Osteoblast (primary cell): ENCODE results near the gene ARMCX2. TPM values are rescaled to one million over a fixed set of nuclear protein-coding genes. Genes with fewer than 3 reads are reported as not detected.

Experiments used
- DNase-seq: peaks from one replicate; pipeline ENCODE4 v3.0.0; 2011; ENCODE audit warnings: low spot score, mixed read lengths; ENCODE audit not compliant: insufficient read length; ENCODE audit errors: missing footprints
- H2AFZ ChIP-seq: 2 replicates; pipeline ENCODE4 v1.6.0; 2011; ENCODE audit warnings: mild to moderate bottlenecking, low read length
- H3K27ac ChIP-seq: 2 replicates; pipeline ENCODE4 v1.5.1; 2011; ENCODE audit warnings: mild to moderate bottlenecking, low read depth, low read length, moderate library complexity
- H3K27me3 ChIP-seq: 2 replicates; pipeline ENCODE4 v1.6.0; 2012; ENCODE audit warnings: mild to moderate bottlenecking, control low read depth, inconsistent platforms, low read length, moderate library complexity; ENCODE audit not compliant: insufficient read depth
- H3K36me3 ChIP-seq: 2 replicates; pipeline ENCODE4 v1.5.1; 2011; ENCODE audit warnings: mild to moderate bottlenecking, low read length, control low read depth, moderate library complexity; ENCODE audit not compliant: insufficient read depth
- H3K4me1 ChIP-seq: 2 replicates; pipeline ENCODE4 v1.5.1; 2011; ENCODE audit warnings: mild to moderate bottlenecking, low read length, control low read depth, moderate library complexity; ENCODE audit not compliant: insufficient read depth
- H3K4me2 ChIP-seq: 2 replicates; pipeline ENCODE4 v1.6.0; 2011; ENCODE audit warnings: mild to moderate bottlenecking, low read length; ENCODE audit not compliant: insufficient read depth
- H3K4me3 ChIP-seq: fragments of 200-600 bp; sonication (generic); 3 replicates; pipeline ENCODE4 v1.5.1; 2012; ENCODE audit warnings: mild to moderate bottlenecking, low read length, inconsistent platforms; ENCODE audit not compliant: insufficient read depth
- H3K79me2 ChIP-seq: 2 replicates; pipeline ENCODE4 v1.6.0; 2012; ENCODE audit warnings: mild to moderate bottlenecking, low read length, control low read depth, inconsistent platforms; ENCODE audit not compliant: insufficient read depth
- H3K9me3 ChIP-seq: 2 replicates; pipeline ENCODE4 v1.5.1; 2011; ENCODE audit warnings: low read depth, low read length, control low read depth
- H4K20me1 ChIP-seq: 2 replicates; pipeline ENCODE4 v1.6.0; 2012; ENCODE audit warnings: mild to moderate bottlenecking, low read length, control low read depth; ENCODE audit not compliant: insufficient read depth
- total RNA-seq: library from RNA; depleted of rRNA; stranded (reverse); fragments of >200 nt; gene quantifications from 2 replicates; pipeline ENCODE4 v1.2.3, GENCODE V29; 2012
- TF ChIP-seq, protein P1 (sequence below): IDR thresholded peaks from 2 replicates; pipeline ENCODE4 v1.5.1; 2011; ENCODE audit warnings: mild to moderate bottlenecking, low read depth, low read length, moderate library complexity; ENCODE audit errors: extremely low read depth

Gene ARMCX2
- total RNA-seq, 1 donor, result 87.2 TPM

DNA sequence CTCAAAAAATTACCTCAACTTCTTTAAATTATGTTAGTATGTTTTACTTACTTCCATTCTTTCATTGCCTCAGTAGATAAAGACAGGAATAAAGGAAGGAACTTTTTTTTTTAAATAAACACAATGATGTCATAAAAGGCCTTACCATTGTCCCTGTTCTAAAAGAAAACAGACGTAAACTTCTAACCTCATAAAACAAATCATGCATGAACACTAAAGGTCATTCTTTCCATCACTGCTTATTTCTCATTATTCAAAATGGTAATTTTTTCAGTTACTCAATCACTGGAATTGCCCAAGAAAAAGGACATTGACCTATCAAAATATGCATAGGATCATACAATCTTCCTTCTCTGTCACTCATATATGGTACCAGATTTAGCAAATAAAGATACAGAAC, 32.2 kb upstream of the ARMCX2 start:
- Histone ChIP-seq H3K27me3 (peaks cover 7% of the 10 kb centered on the region), H3K4me1 (no peaks in the 10 kb centered on the region), H3K9me3 (no peaks in the 10 kb centered on the region), H3K27ac (no peak overlapping the region), H3K4me3 (no peak overlapping the region), H3K4me2 (no peak overlapping the region), H4K20me1 (no peaks in the 10 kb centered on the region), H3K36me3 (no peaks in the 10 kb centered on the region), H2AFZ (no peak overlapping the region), H3K79me2 (no peaks in the 10 kb centered on the region)
- no peak for DNase-seq
- TF ChIP-seq, protein P1, sequence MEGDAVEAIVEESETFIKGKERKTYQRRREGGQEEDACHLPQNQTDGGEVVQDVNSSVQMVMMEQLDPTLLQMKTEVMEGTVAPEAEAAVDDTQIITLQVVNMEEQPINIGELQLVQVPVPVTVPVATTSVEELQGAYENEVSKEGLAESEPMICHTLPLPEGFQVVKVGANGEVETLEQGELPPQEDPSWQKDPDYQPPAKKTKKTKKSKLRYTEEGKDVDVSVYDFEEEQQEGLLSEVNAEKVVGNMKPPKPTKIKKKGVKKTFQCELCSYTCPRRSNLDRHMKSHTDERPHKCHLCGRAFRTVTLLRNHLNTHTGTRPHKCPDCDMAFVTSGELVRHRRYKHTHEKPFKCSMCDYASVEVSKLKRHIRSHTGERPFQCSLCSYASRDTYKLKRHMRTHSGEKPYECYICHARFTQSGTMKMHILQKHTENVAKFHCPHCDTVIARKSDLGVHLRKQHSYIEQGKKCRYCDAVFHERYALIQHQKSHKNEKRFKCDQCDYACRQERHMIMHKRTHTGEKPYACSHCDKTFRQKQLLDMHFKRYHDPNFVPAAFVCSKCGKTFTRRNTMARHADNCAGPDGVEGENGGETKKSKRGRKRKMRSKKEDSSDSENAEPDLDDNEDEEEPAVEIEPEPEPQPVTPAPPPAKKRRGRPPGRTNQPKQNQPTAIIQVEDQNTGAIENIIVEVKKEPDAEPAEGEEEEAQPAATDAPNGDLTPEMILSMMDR, result no peak

DNA sequence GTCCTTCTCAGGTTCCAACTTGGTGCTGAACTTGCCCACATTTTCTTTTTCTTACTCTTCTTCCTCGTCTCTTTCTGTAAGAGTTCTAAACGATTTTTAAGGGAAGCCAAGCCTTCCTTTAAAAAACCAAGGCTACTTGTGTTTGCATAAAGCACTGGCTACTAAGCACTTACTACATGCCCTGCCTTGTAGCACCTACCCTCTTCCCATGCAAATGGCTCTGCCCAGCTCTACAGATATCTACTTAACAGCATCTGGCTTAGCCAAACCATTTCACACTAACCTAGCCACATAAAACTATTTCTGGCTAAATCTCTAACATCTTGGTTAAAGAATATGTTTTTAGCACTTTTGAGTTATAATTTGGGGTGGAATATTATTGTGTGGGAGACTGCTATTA, 26.9 kb upstream of the ARMCX2 start:
- TF ChIP-seq, protein P1, result no peak
- peaks cover 15% of the 10 kb centered on the region for H3K4me1 ChIP-seq
- no peak overlapping the region for H3K27ac ChIP-seq
- H3K79me2 ChIP-seq, result no peaks in the 10 kb centered on the region
- peaks cover 2% of the 10 kb centered on the region for H3K27me3 ChIP-seq
- no peaks in the 10 kb centered on the region for H4K20me1 ChIP-seq
- H3K9me3 ChIP-seq, result no peaks in the 10 kb centered on the region
- no peak overlapping the region for H3K4me3 ChIP-seq
- peak overlapping the region; percentile 60 for H3K4me2 ChIP-seq
- no peaks in the 10 kb centered on the region for H3K36me3 ChIP-seq
- no peak for DNase-seq
- no peak overlapping the region for H2AFZ ChIP-seq

DNA sequence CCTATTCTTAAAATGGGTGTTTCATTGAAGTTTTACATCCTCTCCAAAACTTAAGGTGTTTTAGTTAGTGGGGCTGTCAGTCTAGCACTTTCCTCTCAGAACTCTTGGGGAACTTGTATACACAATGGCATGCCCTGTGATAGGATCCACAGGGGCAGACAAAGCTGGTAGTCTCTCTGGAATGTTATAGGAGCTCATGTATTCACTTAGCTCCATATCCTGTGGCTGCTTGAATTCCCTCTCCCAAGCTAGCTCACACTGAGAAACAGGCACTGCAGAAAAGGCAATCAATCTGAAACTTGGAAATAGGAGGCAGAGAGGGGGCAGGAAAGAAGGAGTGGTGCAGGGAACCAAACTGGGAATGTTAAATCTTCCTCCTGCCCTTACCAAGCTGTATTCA, 26.3 kb upstream of the ARMCX2 start:
- Histone ChIP-seq H2AFZ (no peak overlapping the region), H3K9me3 (no peaks in the 10 kb centered on the region), H3K36me3 (no peaks in the 10 kb centered on the region), H4K20me1 (no peaks in the 10 kb centered on the region), H3K27me3 (peaks cover 2% of the 10 kb centered on the region), H3K4me2 (peak overlapping the region; percentile 60), H3K4me3 (peak overlapping the region; percentile 1), H3K79me2 (no peaks in the 10 kb centered on the region), H3K27ac (no peak overlapping the region), H3K4me1 (peaks cover 15% of the 10 kb centered on the region)
- TF ChIP-seq, protein P1, result no peak
- peak; percentile 37 for DNase-seq

DNA sequence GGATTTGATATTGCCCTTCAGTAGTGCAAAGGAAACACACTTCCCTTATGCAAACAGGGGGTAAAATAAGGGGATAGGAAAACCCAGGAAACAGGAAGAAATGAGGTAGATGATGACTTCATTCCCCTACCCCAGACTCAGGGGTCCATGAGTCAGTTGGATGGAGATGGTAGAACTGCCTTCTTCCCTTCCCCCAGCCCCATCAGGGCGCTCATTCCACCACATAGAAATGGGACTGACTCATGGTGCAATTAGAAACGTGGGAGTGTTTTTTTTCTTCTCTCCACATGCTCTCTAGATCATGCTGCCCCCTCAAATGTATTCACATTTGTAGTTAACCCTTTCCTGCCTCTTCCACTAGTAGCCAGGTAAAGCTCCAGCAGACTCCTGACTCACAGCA, 23.1 kb upstream of the ARMCX2 start:
- H3K4me2 ChIP-seq, result peak overlapping the region; percentile 15
- H3K9me3 ChIP-seq, result no peaks in the 10 kb centered on the region
- H3K79me2 ChIP-seq, result no peaks in the 10 kb centered on the region
- H3K4me3 ChIP-seq, result no peak overlapping the region
- H3K4me1 ChIP-seq, result peaks cover 15% of the 10 kb centered on the region
- H3K36me3 ChIP-seq, result no peaks in the 10 kb centered on the region
- no peaks in the 10 kb centered on the region for H4K20me1 ChIP-seq
- TF ChIP-seq, protein P1, result no peak
- peak; percentile 25 for DNase-seq
- H3K27me3 ChIP-seq, result no peaks in the 10 kb centered on the region
- no peak overlapping the region for H2AFZ ChIP-seq
- H3K27ac ChIP-seq, result peak overlapping the region; percentile 37
